Ishikawa (cell line): ENCODE measurements around the gene GALNT2.

Experiments
- CEBPB ChIP-seq: IDR thresholded peaks from 2 replicates; pipeline ENCODE4 v1.6.1; 2012
- EP300 ChIP-seq: IDR thresholded peaks from 2 replicates; pipeline ENCODE4 v1.6.1; 2012; ENCODE audit warnings: borderline replicate concordance
- NFIC ChIP-seq: IDR thresholded peaks from 2 replicates; pipeline ENCODE4 v1.6.1; 2012
- RAD21 ChIP-seq: IDR thresholded peaks from 2 replicates; pipeline ENCODE4 v1.6.1; 2012; ENCODE audit warnings: low read depth
- REST ChIP-seq: IDR thresholded peaks from 2 replicates; pipeline ENCODE4 v1.6.1; 2012; ENCODE audit warnings: low read depth, mild to moderate bottlenecking
- TAF1 ChIP-seq: IDR thresholded peaks from 2 replicates; pipeline ENCODE4 v1.6.1; 2012; ENCODE audit warnings: low read depth, mild to moderate bottlenecking
- TEAD4 ChIP-seq: IDR thresholded peaks from 2 replicates; pipeline ENCODE4 v1.6.1; 2012
- YY1 ChIP-seq: IDR thresholded peaks from 2 replicates; pipeline ENCODE4 v1.6.1; 2012; ENCODE audit warnings: low read depth
- ZBTB7A ChIP-seq: IDR thresholded peaks from 2 replicates; pipeline ENCODE4 v1.6.1; 2012; ENCODE audit warnings: low read depth
- TF ChIP-seq, protein P1 (sequence below): IDR thresholded peaks from 2 replicates; pipeline ENCODE4 v1.6.1; 2012
- TF ChIP-seq, protein P2 (sequence below): IDR thresholded peaks from 2 replicates; pipeline ENCODE4 v1.6.1; 2012

DNA sequence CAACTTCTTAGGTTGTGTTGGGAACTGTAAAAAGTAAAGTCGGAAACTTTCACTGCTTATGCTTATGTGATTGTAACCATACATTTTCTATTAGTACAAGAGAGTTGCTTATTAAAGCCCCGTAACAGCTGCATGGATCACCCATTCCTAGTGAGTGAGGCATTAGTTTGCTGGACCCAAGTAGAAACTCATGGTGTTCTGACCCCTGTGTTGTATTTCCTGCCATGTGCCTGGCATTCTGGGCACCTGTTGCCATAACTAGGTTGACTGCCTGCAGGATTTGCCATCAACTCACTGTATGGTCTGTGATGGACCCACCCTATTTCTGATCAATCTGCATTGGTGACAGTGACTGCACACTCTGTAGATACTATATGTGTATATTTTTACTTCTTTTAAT is 186.1 kb downstream of the GALNT2 start:
- TF ChIP-seq, protein P1, sequence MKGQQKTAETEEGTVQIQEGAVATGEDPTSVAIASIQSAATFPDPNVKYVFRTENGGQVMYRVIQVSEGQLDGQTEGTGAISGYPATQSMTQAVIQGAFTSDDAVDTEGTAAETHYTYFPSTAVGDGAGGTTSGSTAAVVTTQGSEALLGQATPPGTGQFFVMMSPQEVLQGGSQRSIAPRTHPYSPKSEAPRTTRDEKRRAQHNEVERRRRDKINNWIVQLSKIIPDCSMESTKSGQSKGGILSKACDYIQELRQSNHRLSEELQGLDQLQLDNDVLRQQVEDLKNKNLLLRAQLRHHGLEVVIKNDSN, result no peak
- TF ChIP-seq EP300, result no peak
- TF ChIP-seq REST, result no peak
- TF ChIP-seq ZBTB7A, result no peak
- no peak for TF ChIP-seq TEAD4
- TF ChIP-seq, protein P2, sequence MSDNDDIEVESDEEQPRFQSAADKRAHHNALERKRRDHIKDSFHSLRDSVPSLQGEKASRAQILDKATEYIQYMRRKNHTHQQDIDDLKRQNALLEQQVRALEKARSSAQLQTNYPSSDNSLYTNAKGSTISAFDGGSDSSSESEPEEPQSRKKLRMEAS, result no peak
- no peak for TF ChIP-seq TAF1
- no peak for TF ChIP-seq NFIC
- TF ChIP-seq RAD21, result no peak
- no peak for TF ChIP-seq YY1
- no peak for TF ChIP-seq CEBPB
